ENCODE results near the gene SLC38A4. TPM values are rescaled to one million over a fixed set of nuclear protein-coding genes. Genes with fewer than 3 reads are reported as not detected.

SLC38A4 gene
- total and polyA plus RNA-seq, 2 donors from 2014 or later = 0.66 to 7.4 TPM

GRCh38 chr12:46792925-46793324 lies 32.9 kb downstream of the SLC38A4 start:
- H3K9ac ChIP-seq (ENCODE audit: low read length in 3 of 3) = no peak overlapping the region
- H3K36me3 ChIP-seq (ENCODE audit: control insufficient read depth in 2 of 3, insufficient read depth in 3 of 3, low read length in 3 of 3) = no peaks in the 10 kb centered on the region
- H3K4me3 ChIP-seq (ENCODE audit: low read length in 3 of 3) = no peak overlapping the region
- no peaks in the 10 kb centered on the region for H3K27me3 ChIP-seq (ENCODE audit: control insufficient read depth, insufficient read depth, low read length)
- TF ChIP-seq CTCF (IDR thresholded peaks at IDR 0.05; ENCODE audit: borderline replicate concordance, extremely low read depth, insufficient read depth) = no peak
- H3K27ac ChIP-seq (ENCODE audit: low read depth in 2 of 2, low read length in 2 of 2) = no peak overlapping the region
- FAIRE-seq (no peak), DNase-seq (no peak)
- H3K4me1 ChIP-seq (ENCODE audit: control insufficient read depth in 2 of 3, insufficient read depth in 2 of 3, low read depth in 1 of 3, low read length in 3 of 3) = no peaks in the 10 kb centered on the region
- intact Hi-C loops (cut with DNase I) = no loop called here
- no peaks in the 10 kb centered on the region for H3K9me3 ChIP-seq (ENCODE audit: control insufficient read depth in 2 of 3, insufficient read depth in 1 of 3, low read length in 3 of 3)

GRCh38 chr12:46790066-46790465 lies 35.7 kb downstream of the SLC38A4 start:
- H3K36me3 ChIP-seq (ENCODE audit: control insufficient read depth in 2 of 3, insufficient read depth in 3 of 3, low read length in 3 of 3) = no peaks in the 10 kb centered on the region
- FAIRE-seq (no peak), DNase-seq (no peak)
- no peak for TF ChIP-seq CTCF (IDR thresholded peaks at IDR 0.05; ENCODE audit: borderline replicate concordance, extremely low read depth, insufficient read depth)
- no peak overlapping the region for H3K9ac ChIP-seq (ENCODE audit: low read length in 3 of 3)
- H3K4me3 ChIP-seq (ENCODE audit: low read length in 3 of 3) = no peak overlapping the region
- H3K27ac ChIP-seq (ENCODE audit: low read depth in 2 of 2, low read length in 2 of 2) = no peak overlapping the region
- H3K4me1 ChIP-seq (ENCODE audit: control insufficient read depth in 2 of 3, insufficient read depth in 2 of 3, low read depth in 1 of 3, low read length in 3 of 3) = no peaks in the 10 kb centered on the region
- H3K27me3 ChIP-seq (ENCODE audit: control insufficient read depth, insufficient read depth, low read length) = no peaks in the 10 kb centered on the region
- no peaks in the 10 kb centered on the region for H3K9me3 ChIP-seq (ENCODE audit: control insufficient read depth in 2 of 3, insufficient read depth in 1 of 3, low read length in 3 of 3)
- intact Hi-C loops (cut with DNase I) = no loop called here

GRCh38 chr12:46788072-46788887 lies 37.5 kb downstream of the SLC38A4 start:
- no peak for TF ChIP-seq CTCF (IDR thresholded peaks at IDR 0.05; ENCODE audit: borderline replicate concordance, extremely low read depth, insufficient read depth)
- Histone ChIP-seq H3K27me3 (ENCODE audit: control insufficient read depth, insufficient read depth, low read length) (no peaks in the 10 kb centered on the region), H3K27ac (ENCODE audit: low read depth in 2 of 2, low read length in 2 of 2) (no peak overlapping the region), H3K36me3 (ENCODE audit: control insufficient read depth in 2 of 3, insufficient read depth in 3 of 3, low read length in 3 of 3) (no peaks in the 10 kb centered on the region), H3K4me1 (ENCODE audit: control insufficient read depth in 2 of 3, insufficient read depth in 2 of 3, low read depth in 1 of 3, low read length in 3 of 3) (no peaks in the 10 kb centered on the region), H3K9me3 (ENCODE audit: control insufficient read depth in 2 of 3, insufficient read depth in 1 of 3, low read length in 3 of 3) (no peaks in the 10 kb centered on the region), H3K9ac (ENCODE audit: low read length in 3 of 3) (no peak overlapping the region), H3K4me3 (ENCODE audit: low read length in 3 of 3) (no peak overlapping the region)
- intact Hi-C loops (cut with DNase I) = no loop called here
- no peak for DNase-seq
- no peak for FAIRE-seq

Data from kidney (tissue), 14 donors.